GM21423 (cell line): ENCODE results near the gene TP63.

ENCODE experiments used
- ATAC-seq: cut with Tn5 transposase; IDR thresholded peaks from one replicate; pipeline ENCODE4 v1.9.1; 2021; ENCODE audit warnings: mild to moderate bottlenecking, moderate library complexity; ENCODE audit not compliant: unreplicated experiment

The TP63 gene

GRCh38 chr3:189902230-189903186 is 271.3 kb downstream of the TP63 start:
- no peak for ATAC-seq

GRCh38 chr3:189903562-189904250 is 272.5 kb downstream of the TP63 start:
- ATAC-seq = no peak

- ATAC-seq = no peak
Observed at GRCh38 chr3:189907803-189908202, 276.6 kb downstream of the TP63 start.

- ATAC-seq = no peak
Observed at GRCh38 chr3:189908646-189909045, 277.5 kb downstream of the TP63 start.

- no peak for ATAC-seq
Observed at GRCh38 chr3:189909139-189909538, 277.9 kb downstream of the TP63 start.

- no peak for ATAC-seq
Observed at GRCh38 chr3:189909573-189909972, 278.4 kb downstream of the TP63 start.

GRCh38 chr3:189911001-189911400 is 279.8 kb downstream of the TP63 start:
- no peak for ATAC-seq

- no peak for ATAC-seq
Observed at GRCh38 chr3:189914799-189915198, 283.6 kb downstream of the TP63 start.

GRCh38 chr3:189921770-189922169 is 290.6 kb downstream of the TP63 start:
- ATAC-seq = no peak

- no peak for ATAC-seq
Observed at GRCh38 chr3:189927975-189928895, 297.0 kb downstream of the TP63 start.

GRCh38 chr3:189936201-189936945 is 305.2 kb downstream of the TP63 start:
- ATAC-seq = no peak

- ATAC-seq = no peak
Observed at GRCh38 chr3:189937302-189938127, 306.3 kb downstream of the TP63 start.

- ATAC-seq = no peak
Observed at GRCh38 chr3:189941125-189941524, 309.9 kb downstream of the TP63 start.

- no peak for ATAC-seq
Observed at GRCh38 chr3:189941679-189942078, 310.5 kb downstream of the TP63 start.

- no peak for ATAC-seq
Observed at GRCh38 chr3:189942948-189943347, 311.8 kb downstream of the TP63 start.

- no peak for ATAC-seq
Observed at GRCh38 chr3:189944285-189945145, 313.3 kb downstream of the TP63 start.

- ATAC-seq = no peak
Observed at GRCh38 chr3:189945935-189946709, 314.9 kb downstream of the TP63 start.
